ENCODE measurements around the gene TMEFF2. TPM values are rescaled to one million over a fixed set of nuclear protein-coding genes. Genes with fewer than 3 reads are reported as not detected.

TMEFF2 gene
- total and polyA plus RNA-seq, 2 of the 8 experiments (the other 6 are each of a cell fraction or from before 2014, with no cell fraction given) = 0.91 to 3.7 TPM

DNA sequence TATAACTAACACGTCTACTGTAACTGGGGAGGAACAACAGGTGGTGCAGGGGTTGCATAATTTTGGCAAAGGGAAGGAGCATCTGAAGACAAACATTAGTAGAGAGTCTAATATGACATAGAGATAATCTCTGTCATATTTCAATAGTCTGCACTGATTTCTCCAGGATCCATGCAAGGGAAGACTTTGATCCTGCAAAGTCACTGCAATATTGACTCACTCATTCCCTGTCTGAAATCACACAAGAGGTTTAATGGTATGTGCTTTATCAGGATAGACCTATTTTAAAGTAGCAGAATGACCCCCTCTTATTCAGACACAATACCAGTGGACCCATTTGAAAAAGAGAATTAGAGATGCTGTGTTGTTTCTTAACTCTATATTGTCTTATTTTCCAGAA lies 249.1 kb downstream of the TMEFF2 start (continued):
- TF ChIP-seq, protein P1, sequence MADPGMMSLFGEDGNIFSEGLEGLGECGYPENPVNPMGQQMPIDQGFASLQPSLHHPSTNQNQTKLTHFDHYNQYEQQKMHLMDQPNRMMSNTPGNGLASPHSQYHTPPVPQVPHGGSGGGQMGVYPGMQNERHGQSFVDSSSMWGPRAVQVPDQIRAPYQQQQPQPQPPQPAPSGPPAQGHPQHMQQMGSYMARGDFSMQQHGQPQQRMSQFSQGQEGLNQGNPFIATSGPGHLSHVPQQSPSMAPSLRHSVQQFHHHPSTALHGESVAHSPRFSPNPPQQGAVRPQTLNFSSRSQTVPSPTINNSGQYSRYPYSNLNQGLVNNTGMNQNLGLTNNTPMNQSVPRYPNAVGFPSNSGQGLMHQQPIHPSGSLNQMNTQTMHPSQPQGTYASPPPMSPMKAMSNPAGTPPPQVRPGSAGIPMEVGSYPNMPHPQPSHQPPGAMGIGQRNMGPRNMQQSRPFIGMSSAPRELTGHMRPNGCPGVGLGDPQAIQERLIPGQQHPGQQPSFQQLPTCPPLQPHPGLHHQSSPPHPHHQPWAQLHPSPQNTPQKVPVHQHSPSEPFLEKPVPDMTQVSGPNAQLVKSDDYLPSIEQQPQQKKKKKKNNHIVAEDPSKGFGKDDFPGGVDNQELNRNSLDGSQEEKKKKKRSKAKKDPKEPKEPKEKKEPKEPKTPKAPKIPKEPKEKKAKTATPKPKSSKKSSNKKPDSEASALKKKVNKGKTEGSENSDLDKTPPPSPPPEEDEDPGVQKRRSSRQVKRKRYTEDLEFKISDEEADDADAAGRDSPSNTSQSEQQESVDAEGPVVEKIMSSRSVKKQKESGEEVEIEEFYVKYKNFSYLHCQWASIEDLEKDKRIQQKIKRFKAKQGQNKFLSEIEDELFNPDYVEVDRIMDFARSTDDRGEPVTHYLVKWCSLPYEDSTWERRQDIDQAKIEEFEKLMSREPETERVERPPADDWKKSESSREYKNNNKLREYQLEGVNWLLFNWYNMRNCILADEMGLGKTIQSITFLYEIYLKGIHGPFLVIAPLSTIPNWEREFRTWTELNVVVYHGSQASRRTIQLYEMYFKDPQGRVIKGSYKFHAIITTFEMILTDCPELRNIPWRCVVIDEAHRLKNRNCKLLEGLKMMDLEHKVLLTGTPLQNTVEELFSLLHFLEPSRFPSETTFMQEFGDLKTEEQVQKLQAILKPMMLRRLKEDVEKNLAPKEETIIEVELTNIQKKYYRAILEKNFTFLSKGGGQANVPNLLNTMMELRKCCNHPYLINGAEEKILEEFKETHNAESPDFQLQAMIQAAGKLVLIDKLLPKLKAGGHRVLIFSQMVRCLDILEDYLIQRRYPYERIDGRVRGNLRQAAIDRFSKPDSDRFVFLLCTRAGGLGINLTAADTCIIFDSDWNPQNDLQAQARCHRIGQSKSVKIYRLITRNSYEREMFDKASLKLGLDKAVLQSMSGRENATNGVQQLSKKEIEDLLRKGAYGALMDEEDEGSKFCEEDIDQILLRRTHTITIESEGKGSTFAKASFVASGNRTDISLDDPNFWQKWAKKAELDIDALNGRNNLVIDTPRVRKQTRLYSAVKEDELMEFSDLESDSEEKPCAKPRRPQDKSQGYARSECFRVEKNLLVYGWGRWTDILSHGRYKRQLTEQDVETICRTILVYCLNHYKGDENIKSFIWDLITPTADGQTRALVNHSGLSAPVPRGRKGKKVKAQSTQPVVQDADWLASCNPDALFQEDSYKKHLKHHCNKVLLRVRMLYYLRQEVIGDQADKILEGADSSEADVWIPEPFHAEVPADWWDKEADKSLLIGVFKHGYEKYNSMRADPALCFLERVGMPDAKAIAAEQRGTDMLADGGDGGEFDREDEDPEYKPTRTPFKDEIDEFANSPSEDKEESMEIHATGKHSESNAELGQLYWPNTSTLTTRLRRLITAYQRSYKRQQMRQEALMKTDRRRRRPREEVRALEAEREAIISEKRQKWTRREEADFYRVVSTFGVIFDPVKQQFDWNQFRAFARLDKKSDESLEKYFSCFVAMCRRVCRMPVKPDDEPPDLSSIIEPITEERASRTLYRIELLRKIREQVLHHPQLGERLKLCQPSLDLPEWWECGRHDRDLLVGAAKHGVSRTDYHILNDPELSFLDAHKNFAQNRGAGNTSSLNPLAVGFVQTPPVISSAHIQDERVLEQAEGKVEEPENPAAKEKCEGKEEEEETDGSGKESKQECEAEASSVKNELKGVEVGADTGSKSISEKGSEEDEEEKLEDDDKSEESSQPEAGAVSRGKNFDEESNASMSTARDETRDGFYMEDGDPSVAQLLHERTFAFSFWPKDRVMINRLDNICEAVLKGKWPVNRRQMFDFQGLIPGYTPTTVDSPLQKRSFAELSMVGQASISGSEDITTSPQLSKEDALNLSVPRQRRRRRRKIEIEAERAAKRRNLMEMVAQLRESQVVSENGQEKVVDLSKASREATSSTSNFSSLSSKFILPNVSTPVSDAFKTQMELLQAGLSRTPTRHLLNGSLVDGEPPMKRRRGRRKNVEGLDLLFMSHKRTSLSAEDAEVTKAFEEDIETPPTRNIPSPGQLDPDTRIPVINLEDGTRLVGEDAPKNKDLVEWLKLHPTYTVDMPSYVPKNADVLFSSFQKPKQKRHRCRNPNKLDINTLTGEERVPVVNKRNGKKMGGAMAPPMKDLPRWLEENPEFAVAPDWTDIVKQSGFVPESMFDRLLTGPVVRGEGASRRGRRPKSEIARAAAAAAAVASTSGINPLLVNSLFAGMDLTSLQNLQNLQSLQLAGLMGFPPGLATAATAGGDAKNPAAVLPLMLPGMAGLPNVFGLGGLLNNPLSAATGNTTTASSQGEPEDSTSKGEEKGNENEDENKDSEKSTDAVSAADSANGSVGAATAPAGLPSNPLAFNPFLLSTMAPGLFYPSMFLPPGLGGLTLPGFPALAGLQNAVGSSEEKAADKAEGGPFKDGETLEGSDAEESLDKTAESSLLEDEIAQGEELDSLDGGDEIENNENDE (IDR thresholded peaks at IDR 0.05; ENCODE audit: insufficient replicate concordance, low read length) = no peak
- TF ChIP-seq RBBP5 (IDR thresholded peaks at IDR 0.05; ENCODE audit: borderline replicate concordance, low read depth, low read length) = no peak
- no peak for TF ChIP-seq SP2 (IDR thresholded peaks at IDR 0.05; ENCODE audit: low read length)
- TF ChIP-seq TAF7 (optimal IDR thresholded peaks at IDR 0.05; ENCODE audit: borderline replicate concordance, low read depth, low read length) = no peak
- no peak for TF ChIP-seq TBP (IDR thresholded peaks at IDR 0.05; ENCODE audit: low read depth, low read length)
- no peak for TF ChIP-seq GTF2F1 (IDR thresholded peaks at IDR 0.05; ENCODE audit: borderline replicate concordance, low read depth, low read length)
- TF ChIP-seq KDM1A (IDR thresholded peaks at IDR 0.05; ENCODE audit: borderline replicate concordance, low read length) = no peak
- TF ChIP-seq CEBPB (IDR thresholded peaks at IDR 0.05; ENCODE audit: low read depth, low read length) = no peak
- no peak for TF ChIP-seq SP4 (IDR thresholded peaks at IDR 0.05; ENCODE audit: low read length)
- no peak for TF ChIP-seq POLR2AphosphoS5 (IDR thresholded peaks at IDR 0.05; ENCODE audit: low read depth, low read length)
- no peak for TF ChIP-seq SIN3A (conservative IDR thresholded peaks at IDR 0.05 in 1 of 2, IDR thresholded peaks at IDR 0.05 in 1 of 2; ENCODE audit: low read depth in 1 of 2, low read length in 2 of 2)
- no peak for TF ChIP-seq SIX5 (IDR thresholded peaks at IDR 0.05; ENCODE audit: low read depth, low read length)
- no peak for TF ChIP-seq SUZ12 (IDR thresholded peaks at IDR 0.05; ENCODE audit: low read length)

All from H1 (cell line).